K562 (cell line): ENCODE data around the gene LRP1. TPM values are rescaled to one million over a fixed set of nuclear protein-coding genes. Genes with fewer than 3 reads are reported as not detected.

ENCODE experiments used
- ARHGAP35 ChIP-seq: fragments of 450-650 bp; IDR thresholded peaks from 2 replicates; pipeline ENCODE4 v1.6.1; 2018; ENCODE audit not compliant: partially characterized antibody
- CGGBP1 ChIP-seq: fragments of 250-450 bp; sonication (Bioruptor Pico); IDR thresholded peaks from 2 replicates; pipeline ENCODE4 v1.9.0; 2021; ENCODE audit warnings: mild to moderate bottlenecking
- DACH1 ChIP-seq: fragments of 450-650 bp; IDR thresholded peaks from 2 replicates; pipeline ENCODE4 v1.6.1; 2018; ENCODE audit not compliant: partially characterized antibody
- DNMT1 ChIP-seq: fragments of 450-650 bp; IDR thresholded peaks from 2 replicates; pipeline ENCODE4 v1.6.1; 2016; ENCODE audit warnings: antibody characterized with exemption, mild to moderate bottlenecking
- ERF ChIP-seq: fragments of 450-650 bp; formaldehyde crosslinking; IDR thresholded peaks from 2 replicates; pipeline ENCODE4 v1.4.0; 2020; ENCODE audit warnings: mild to moderate bottlenecking, mixed read lengths
- GABPB1 ChIP-seq: sonication (generic); formaldehyde crosslinking; IDR thresholded peaks from 2 replicates; pipeline ENCODE4 v1.8.0; 2022; ENCODE audit warnings: mild to moderate bottlenecking, missing genetic modification reagents
- GTF2E2 ChIP-seq: fragments of 200-800 bp; sonication (Bioruptor generic); IDR thresholded peaks from 2 replicates; pipeline ENCODE4 v1.6.1; 2016; ENCODE audit warnings: missing genetic modification characterization, missing compliant biosample characterization
- HDAC8 ChIP-seq: fragments of 450-650 bp; IDR thresholded peaks from 2 replicates; pipeline ENCODE4 v1.6.1; 2016; ENCODE audit warnings: mild to moderate bottlenecking, missing genetic modification characterization, moderate library complexity, missing compliant biosample characterization
- HSF4 ChIP-seq: fragments of 250-450 bp; sonication (Bioruptor Pico); IDR thresholded peaks from 2 replicates; pipeline ENCODE4 v2.1.2; 2022; ENCODE audit warnings: mild to moderate bottlenecking, moderate library complexity, borderline replicate concordance
- KAT7 ChIP-seq: sonication (generic); formaldehyde crosslinking; IDR thresholded peaks from 2 replicates; pipeline ENCODE4 v1.8.0; 2022; ENCODE audit warnings: missing genetic modification reagents, mild to moderate bottlenecking, borderline replicate concordance
- LCOR ChIP-seq: sonication (generic); formaldehyde crosslinking; IDR thresholded peaks from 2 replicates; pipeline ENCODE4 v1.8.0; 2022; ENCODE audit warnings: mild to moderate bottlenecking, missing genetic modification reagents
- MAZ ChIP-seq, 2 experiments: fragments of 450-650 bp in 1 of 2; sonication (generic) in 1 of 2; formaldehyde crosslinking; IDR thresholded peaks in 1 of 2; conservative IDR thresholded peaks in 1 of 2; 2 replicates each; pipeline versions ENCODE4 v1.4.0 to v1.5.0; 2020; ENCODE audit warnings: mild to moderate bottlenecking in 1 of 2, missing genetic modification reagents in 1 of 2
- MED1 ChIP-seq: sonication (generic); formaldehyde crosslinking; IDR thresholded peaks from 2 replicates; pipeline ENCODE4 v1.8.1; 2023; ENCODE audit warnings: missing genetic modification reagents, borderline replicate concordance
- NCOA4 ChIP-seq: fragments of 450-650 bp; IDR thresholded peaks from 2 replicates; pipeline ENCODE4 v1.6.1; 2018; ENCODE audit warnings: mild to moderate bottlenecking; ENCODE audit not compliant: partially characterized antibody
- NCOA6 ChIP-seq: fragments of 450-650 bp; IDR thresholded peaks from 2 replicates; pipeline ENCODE4 v1.6.1; 2017; ENCODE audit warnings: mild to moderate bottlenecking
- NONO ChIP-seq, 2 experiments: fragments of 200-400 bp in 1 of 2; fragments of 450-650 bp in 1 of 2; formaldehyde crosslinking in 1 of 2; IDR thresholded peaks; 2 replicates each; pipeline ENCODE4 v1.6.1; 2017; ENCODE audit warnings: low read depth in 2 of 2, mild to moderate bottlenecking in 2 of 2, moderate library complexity in 2 of 2, low read length in 1 of 2
- NR2C1 ChIP-seq, 2 experiments: fragments of 450-650 bp; IDR thresholded peaks; 2 replicates each; pipeline ENCODE4 v1.6.1; 2017; ENCODE audit warnings: mild to moderate bottlenecking in 2 of 2, antibody characterized with exemption in 1 of 2, inconsistent platforms in 1 of 2, missing compliant biosample characterization in 1 of 2, missing genetic modification characterization in 1 of 2
- PPARD ChIP-seq: fragments of 250-450 bp; sonication (Bioruptor Pico); IDR thresholded peaks from 2 replicates; pipeline ENCODE4 v1.8.0; 2022; ENCODE audit warnings: inconsistent platforms, mild to moderate bottlenecking, moderate library complexity
- RBM14 ChIP-seq: fragments of 200-400 bp; formaldehyde crosslinking; IDR thresholded peaks from 2 replicates; pipeline ENCODE4 v1.6.1; 2018; ENCODE audit warnings: low read depth, mild to moderate bottlenecking, low read length, moderate library complexity, borderline replicate concordance; ENCODE audit not compliant: insufficient read depth
- SMARCA4 ChIP-seq: fragments of 450-650 bp; IDR thresholded peaks from 2 replicates; pipeline ENCODE4 v1.6.1; 2016
- SMARCA5 ChIP-seq: fragments of 450-650 bp; IDR thresholded peaks from 2 replicates; pipeline ENCODE4 v1.6.1; 2016
- SREBF2 ChIP-seq: sonication (generic); formaldehyde crosslinking; IDR thresholded peaks from 2 replicates; pipeline ENCODE4 v1.4.0; 2020; ENCODE audit warnings: mild to moderate bottlenecking, missing genetic modification reagents
- SRSF9 ChIP-seq: fragments of 200-400 bp; formaldehyde crosslinking; IDR thresholded peaks from 2 replicates; pipeline ENCODE4 v1.6.1; 2017; ENCODE audit warnings: low read depth, low read length, borderline replicate concordance
- THRAP3 ChIP-seq: fragments of 450-650 bp; IDR thresholded peaks from 2 replicates; pipeline ENCODE4 v1.6.1; 2016; ENCODE audit warnings: mild to moderate bottlenecking, inconsistent platforms, borderline replicate concordance
- XRCC5 ChIP-seq: fragments of 200-400 bp; formaldehyde crosslinking; IDR thresholded peaks from 2 replicates; pipeline ENCODE4 v1.6.1; 2017; ENCODE audit warnings: low read depth, mild to moderate bottlenecking, low read length
- ZEB2 ChIP-seq: fragments of 450-650 bp; IDR thresholded peaks from 2 replicates; pipeline ENCODE4 v1.6.1; 2016
- ZNF140 ChIP-seq: fragments of 250-450 bp; sonication (Bioruptor Pico); IDR thresholded peaks from 2 replicates; pipeline ENCODE4 v1.8.0; 2021; ENCODE audit warnings: moderate library complexity, mild to moderate bottlenecking, inconsistent platforms
- ZNF232 ChIP-seq: sonication (generic); formaldehyde crosslinking; IDR thresholded peaks from 2 replicates; pipeline ENCODE4 v1.8.0; 2022; ENCODE audit warnings: mild to moderate bottlenecking, missing genetic modification reagents
- ZNF589 ChIP-seq: fragments of 200-800 bp; sonication (Bioruptor generic); IDR thresholded peaks from 2 replicates; pipeline ENCODE4 v1.6.1; 2016; ENCODE audit warnings: low read depth, missing genetic modification characterization, missing compliant biosample characterization
- ZNF695 ChIP-seq: fragments of 450-650 bp; formaldehyde crosslinking; IDR thresholded peaks from 2 replicates; pipeline ENCODE4 v1.4.0; 2020; ENCODE audit warnings: mild to moderate bottlenecking, moderate library complexity
- ZNF717 ChIP-seq: fragments of 250-450 bp; sonication (Bioruptor Pico); IDR thresholded peaks from 2 replicates; pipeline ENCODE4 v1.5.0; 2021
- ZNF75A ChIP-seq: fragments of 450-650 bp; formaldehyde crosslinking; IDR thresholded peaks from 2 replicates; pipeline ENCODE4 v1.4.0; 2020; ENCODE audit warnings: mild to moderate bottlenecking
- ZNF766 ChIP-seq: fragments of 200-800 bp; sonication (Bioruptor generic); conservative IDR thresholded peaks from 2 replicates; pipeline ENCODE4 v1.6.1; 2016; ENCODE audit warnings: missing genetic modification characterization, missing compliant biosample characterization
- ZNF830 ChIP-seq: fragments of 250-450 bp; sonication (Bioruptor Pico); IDR thresholded peaks from 2 replicates; pipeline ENCODE4 v1.5.0; 2021; ENCODE audit warnings: mild to moderate bottlenecking
- polyA plus RNA-seq, 8 experiments: library from polyadenylated mRNA; depleted of rRNA in 4 of 8; stranded (reverse) in 5 of 8; unstranded in 3 of 8; fragments of >200 nt; fragmentation: Nextera tagmentation in 2 of 8; fragmentation: Illumina TruSeq in 1 of 8; extraction: Ambion mirVana in 2 of 8; extraction: Trizol in 1 of 8; gene quantifications; 2 replicates each; pipeline versions ENCODE4 v1.2.1 to v1.2.3, GENCODE V29; 2011 to 2014; ENCODE audit warnings: inconsistent platforms in 1 of 8, missing spikeins in 1 of 8
- total RNA-seq, 7 experiments: library from RNA; depleted of rRNA in 6 of 7; stranded (reverse); fragments of >200 nt in 6 of 7; fragmentation: Illumina TruSeq in 2 of 7; extraction: Trizol in 2 of 7; gene quantifications; 2 replicates each; pipeline versions ENCODE4 v1.2.1 to v1.2.3, GENCODE V29; 2011 to 2021; ENCODE audit warnings: low replicate concordance in 1 of 7

The LRP1 gene
- total and polyA plus RNA-seq, 9 of the 15 experiments (the other 6 are each of a cell fraction or from before 2014, with no cell fraction given): 0.04 to 0.64 (median 0.19) TPM; not detected in 2

- TF ChIP-seq ZNF140 (CRISPR knock-in tag) (no peak), SMARCA4 (peak; percentile 51; the same call in 1 of the 2 replicates), NR2C1 (IDR thresholded peaks at IDR 0.05) (no peak), NR2C1 (tag; IDR thresholded peaks at IDR 0.05) (no peak), ZNF75A (CRISPR knock-in tag) (no peak), ZEB2 (no peak), HSF4 (no peak), DACH1 (no peak), SMARCA5 (no peak), CGGBP1 (no peak), GTF2E2 (tag) (no peak), KAT7 (CRISPR knock-in tag) (no peak), ZNF766 (CRISPR knock-in tag) (no peak; the same call in 1 of the 2 replicates), THRAP3 (no peak), PPARD (CRISPR knock-in tag) (no peak), MED1 (CRISPR knock-in tag) (no peak), NONO (IDR thresholded peaks at IDR 0.05; ENCODE audit: low read depth in 2 of 2, low read length in 1 of 2) (no peak), NCOA4 (no peak), ERF (no peak), HDAC8 (tag) (no peak), DNMT1 (no peak), ZNF717 (CRISPR knock-in tag) (no peak; the same call in 1 of the 2 replicates), ARHGAP35 (no peak), MAZ (CRISPR knock-in tag; conservative IDR thresholded peaks at IDR 0.05 in 1 of 2, IDR thresholded peaks at IDR 0.05 in 1 of 2) (peak in 1 of 2 experiments; percentile 79; a peak in 2 of 4 replicates), LCOR (CRISPR knock-in tag) (no peak), SRSF9 (no peak), NCOA6 (no peak), XRCC5 (no peak), ZNF830 (CRISPR knock-in tag) (no peak), ZNF695 (CRISPR knock-in tag) (no peak), ZNF232 (CRISPR knock-in tag) (no peak), ZNF589 (CRISPR knock-in tag) (peak; percentile 62; the same call in 1 of the 2 replicates), RBM14 (no peak), GABPB1 (CRISPR knock-in tag) (no peak), SREBF2 (no peak; the same call in 1 of the 2 replicates)
Measured at GRCh38 chr12:57087691-57088353, 40.5 kb upstream of the LRP1 start (continued).
